Measurements from ENCODE around the gene SLC10A2.

SLC10A2 gene

GRCh38 chr13:103078158-103078557, 11.9 kb upstream of the SLC10A2 start:
- Histone ChIP-seq H3K4me2 (ENCODE audit: low read length) (no peak overlapping the region), H3K27me3 (ENCODE audit: insufficient read depth, low read length) (no peaks in the 10 kb centered on the region), H4K20me1 (ENCODE audit: insufficient read depth, low read length) (no peaks in the 10 kb centered on the region), H3F3A (ENCODE audit: insufficient read depth, low read length) (no peaks in the 10 kb centered on the region), H3K4me1 (ENCODE audit: insufficient read depth, low read length, severe bottlenecking) (no peaks in the 10 kb centered on the region), H3K9me2 (ENCODE audit: low read depth, low read length) (no peaks in the 10 kb centered on the region), H3K79me2 (ENCODE audit: insufficient read depth, low read length) (no peaks in the 10 kb centered on the region), H3K36me3 (ENCODE audit: insufficient read depth, low read length) (no peaks in the 10 kb centered on the region), H3K9ac (ENCODE audit: low read length) (no peak overlapping the region), H3K27ac (ENCODE audit: low read depth, low read length, poor library complexity, severe bottlenecking) (no peak overlapping the region), H3K4me3 (ENCODE audit: low read depth, low read length, poor library complexity, severe bottlenecking) (no peak overlapping the region), H2AFZ (ENCODE audit: low read length) (no peak overlapping the region), H3K9me3 (ENCODE audit: low read length) (peaks cover 6% of the 10 kb centered on the region)
- TF ChIP-seq EZH2 (IDR thresholded peaks at IDR 0.05; ENCODE audit: borderline replicate concordance, low read length): no peak
- TF ChIP-seq CTCF (IDR thresholded peaks at IDR 0.05; ENCODE audit: low read length): no peak

- peaks cover 11% of the 10 kb centered on the region for H3K4me1 ChIP-seq (ENCODE audit: insufficient read depth, low read length, severe bottlenecking)
- no peaks in the 10 kb centered on the region for H3K36me3 ChIP-seq (ENCODE audit: insufficient read depth, low read length)
- no peak overlapping the region for H3K4me3 ChIP-seq (ENCODE audit: low read depth, low read length, poor library complexity, severe bottlenecking)
- no peaks in the 10 kb centered on the region for H3K79me2 ChIP-seq (ENCODE audit: insufficient read depth, low read length)
- peaks cover 11% of the 10 kb centered on the region for H3K9me3 ChIP-seq (ENCODE audit: low read length)
- no peak overlapping the region for H2AFZ ChIP-seq (ENCODE audit: low read length)
- no peak for TF ChIP-seq CTCF (IDR thresholded peaks at IDR 0.05; ENCODE audit: low read length)
- no peak for TF ChIP-seq EZH2 (IDR thresholded peaks at IDR 0.05; ENCODE audit: borderline replicate concordance, low read length)
- H3K27me3 ChIP-seq (ENCODE audit: insufficient read depth, low read length): no peaks in the 10 kb centered on the region
- H3K4me2 ChIP-seq (ENCODE audit: low read length): no peak overlapping the region
- H3K27ac ChIP-seq (ENCODE audit: low read depth, low read length, poor library complexity, severe bottlenecking): no peak overlapping the region
- no peak overlapping the region for H3K9ac ChIP-seq (ENCODE audit: low read length)
- H3F3A ChIP-seq (ENCODE audit: insufficient read depth, low read length): no peaks in the 10 kb centered on the region
- H4K20me1 ChIP-seq (ENCODE audit: insufficient read depth, low read length): no peaks in the 10 kb centered on the region
- no peaks in the 10 kb centered on the region for H3K9me2 ChIP-seq (ENCODE audit: low read depth, low read length)
Measured at GRCh38 chr13:103068836-103069235, 2.6 kb upstream of the SLC10A2 start.

- Histone ChIP-seq H3K4me2 (ENCODE audit: low read length) (no peak overlapping the region), H3K4me1 (ENCODE audit: insufficient read depth, low read length, severe bottlenecking) (peaks cover 11% of the 10 kb centered on the region), H3K79me2 (ENCODE audit: insufficient read depth, low read length) (no peaks in the 10 kb centered on the region), H2AFZ (ENCODE audit: low read length) (no peak overlapping the region), H3K36me3 (ENCODE audit: insufficient read depth, low read length) (no peaks in the 10 kb centered on the region), H3K9me2 (ENCODE audit: low read depth, low read length) (no peaks in the 10 kb centered on the region), H3K27me3 (ENCODE audit: insufficient read depth, low read length) (no peaks in the 10 kb centered on the region), H3K9me3 (ENCODE audit: low read length) (peaks cover 11% of the 10 kb centered on the region), H3K27ac (ENCODE audit: low read depth, low read length, poor library complexity, severe bottlenecking) (no peak overlapping the region), H3K9ac (ENCODE audit: low read length) (no peak overlapping the region), H4K20me1 (ENCODE audit: insufficient read depth, low read length) (no peaks in the 10 kb centered on the region), H3F3A (ENCODE audit: insufficient read depth, low read length) (no peaks in the 10 kb centered on the region), H3K4me3 (ENCODE audit: low read depth, low read length, poor library complexity, severe bottlenecking) (no peak overlapping the region)
- no peak; the same call in 1 of the 2 replicates for TF ChIP-seq CTCF (IDR thresholded peaks at IDR 0.05; ENCODE audit: low read length)
- TF ChIP-seq EZH2 (IDR thresholded peaks at IDR 0.05; ENCODE audit: borderline replicate concordance, low read length): no peak
Measured at GRCh38 chr13:103067751-103068555, 1.7 kb upstream of the SLC10A2 start.
